Stimulated activated CD4-positive, alpha-beta T cell treated with anti-CD3 and anti-CD28 coated beads, Interleukin-2, amount 100 ng/mL, for 24 hours (primary cell): ENCODE results near the gene C11orf21.
"Not testable (repeated sequence)": the region's sequence is repeated elsewhere in the genome, so short reads cannot be mapped to it uniquely, and the experiment has no call there.

Source experiments
- DNase-seq, 2 donors: peaks; one replicate each; pipeline ENCODE4 v3.0.0-alpha.2; 2020

The C11orf21 gene

DNA sequence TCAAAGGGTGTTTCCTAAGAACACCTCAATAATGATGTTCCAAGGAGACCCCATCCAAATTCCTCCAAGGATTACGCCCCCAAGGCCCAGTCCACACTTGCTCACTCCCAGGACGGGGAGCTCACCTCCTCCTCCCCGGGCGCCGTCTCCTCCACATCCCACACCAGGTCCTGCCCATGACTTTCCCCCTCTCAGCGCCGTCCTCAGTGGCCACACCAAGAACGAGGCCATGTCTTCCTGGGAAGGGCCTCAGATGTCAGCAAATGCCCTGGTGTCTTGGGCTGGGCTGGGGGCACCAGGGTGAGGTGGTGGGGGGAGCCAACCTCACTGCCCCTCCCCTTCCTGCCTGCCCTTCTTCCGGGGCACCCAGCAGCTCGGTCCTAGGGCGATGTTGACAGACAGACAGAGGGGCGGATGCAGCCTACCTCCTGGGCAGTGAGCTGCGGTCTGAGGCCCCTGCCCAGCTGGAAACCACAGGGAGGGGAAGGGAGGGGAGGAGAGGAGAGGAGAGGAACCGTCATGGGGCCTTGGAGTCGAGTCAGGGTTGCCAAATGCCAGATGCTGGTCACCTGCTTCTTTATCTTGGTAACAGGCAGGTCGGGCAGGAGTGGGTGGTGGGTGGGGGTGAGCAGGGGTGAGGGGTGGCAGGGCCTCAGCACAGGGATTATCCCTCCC is at the start of gene C11orf21, which contains the start of gene TSPAN32:
Gene C11orf21 (minus strand): TSS at position 288 of the 675 bp plus-strand sequence. CDS start 110 bp downstream, at position 178.
Gene TSPAN32 (plus strand): TSS at position 383 of the 675 bp plus-strand sequence. CDS start 137 bp downstream, at position 520.
- peak; percentile 61 to 66 for DNase-seq

DNA sequence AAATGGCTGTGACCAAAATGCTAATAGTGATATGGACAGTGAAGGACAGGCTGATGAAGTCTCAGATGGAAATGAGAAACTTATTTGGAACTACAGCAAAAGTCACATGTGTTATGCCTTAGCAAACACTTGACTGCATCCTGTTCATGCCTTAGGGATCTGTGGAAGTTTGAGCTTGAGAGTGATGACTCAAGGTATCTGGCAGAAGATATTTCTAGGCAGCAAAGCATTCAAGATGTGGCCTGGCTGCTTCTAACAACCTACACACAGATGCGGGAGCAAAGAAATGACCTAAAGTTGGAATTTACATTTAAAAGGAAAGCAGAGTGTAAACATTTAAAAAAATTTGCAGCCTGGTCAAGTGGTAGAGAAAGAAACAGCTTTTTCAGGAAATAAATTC is 47.3 kb upstream of the C11orf21 start:
- DNase-seq, result no peak

DNA sequence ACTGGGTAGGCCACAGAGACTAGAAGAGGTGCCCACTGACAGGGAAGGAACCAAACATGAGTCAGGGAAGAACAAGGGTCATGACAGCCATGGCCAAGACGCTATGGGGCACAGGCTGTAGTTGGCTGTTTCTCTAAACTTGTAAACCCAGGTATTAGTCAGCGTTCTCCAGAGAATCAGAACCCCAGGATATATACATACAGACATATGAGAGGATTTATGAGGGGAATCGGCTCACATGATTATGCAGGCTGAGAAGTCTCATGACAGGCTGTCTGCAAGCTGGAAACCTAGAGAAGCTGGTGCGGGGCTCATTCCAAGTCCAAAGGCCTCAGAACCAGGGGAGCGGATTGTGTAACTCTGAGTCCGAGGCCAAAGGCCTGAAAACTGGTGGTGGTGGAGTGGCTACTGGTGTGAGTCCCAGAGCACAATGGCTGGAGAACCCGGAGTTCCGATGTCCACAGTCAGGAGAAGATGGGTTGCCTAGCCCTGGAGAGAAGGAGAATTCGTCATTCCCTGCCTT is 45.7 kb upstream of the C11orf21 start:
- no peak for DNase-seq

DNA sequence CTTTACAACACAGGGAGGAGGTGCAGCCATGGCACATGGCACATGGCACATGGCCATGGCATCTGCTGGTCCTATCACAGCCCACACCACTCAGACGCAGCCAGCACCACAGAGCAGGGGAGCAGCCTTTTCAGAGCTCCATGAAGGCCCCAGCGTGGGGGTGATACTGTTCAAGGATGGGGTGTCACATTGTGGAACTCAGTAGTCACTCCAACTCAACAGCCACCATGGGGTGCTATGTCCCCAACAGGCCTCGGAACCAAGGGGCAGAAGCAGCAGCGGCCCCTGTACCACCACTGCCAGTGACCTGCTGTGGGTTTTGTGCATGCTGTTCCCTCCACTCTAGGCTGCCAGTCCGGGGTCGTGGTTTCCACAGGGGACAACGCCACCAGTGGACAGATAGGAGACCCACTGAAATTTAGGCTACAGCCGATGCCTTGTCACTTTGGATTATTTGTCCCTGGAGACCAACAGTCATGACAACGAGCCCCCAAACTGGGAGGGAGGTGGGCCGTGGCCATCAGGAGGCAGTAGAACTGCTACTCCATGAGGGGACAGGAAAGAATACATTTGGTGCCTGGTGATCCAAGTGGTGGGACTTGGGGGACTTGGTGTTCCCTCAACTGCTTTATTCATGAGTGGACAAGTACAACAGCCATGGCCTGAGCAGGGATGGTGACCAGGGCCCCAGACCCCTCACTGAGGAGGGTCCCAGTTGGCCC is 45.0 kb upstream of the C11orf21 start:
- no peak for DNase-seq

DNA sequence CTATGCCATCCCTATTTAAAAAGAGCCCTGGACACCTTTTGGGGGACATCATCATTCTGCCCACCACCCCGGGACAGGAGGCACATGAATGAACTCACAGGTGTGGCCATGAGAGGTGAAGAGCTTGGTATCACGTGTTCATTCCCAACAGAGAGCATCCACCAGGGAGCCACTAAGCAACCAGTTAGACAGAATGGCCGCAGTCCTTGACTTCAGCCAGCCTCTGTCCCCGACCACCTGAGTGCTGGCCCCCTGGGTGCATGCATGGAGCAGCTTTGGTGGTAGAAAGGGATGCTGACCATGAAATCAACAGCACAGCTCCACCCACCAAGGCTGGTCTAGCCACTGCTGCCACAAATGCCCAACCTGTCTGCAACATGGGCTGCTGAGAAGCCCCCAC is 44.3 kb upstream of the C11orf21 start:
- no peak for DNase-seq

DNA sequence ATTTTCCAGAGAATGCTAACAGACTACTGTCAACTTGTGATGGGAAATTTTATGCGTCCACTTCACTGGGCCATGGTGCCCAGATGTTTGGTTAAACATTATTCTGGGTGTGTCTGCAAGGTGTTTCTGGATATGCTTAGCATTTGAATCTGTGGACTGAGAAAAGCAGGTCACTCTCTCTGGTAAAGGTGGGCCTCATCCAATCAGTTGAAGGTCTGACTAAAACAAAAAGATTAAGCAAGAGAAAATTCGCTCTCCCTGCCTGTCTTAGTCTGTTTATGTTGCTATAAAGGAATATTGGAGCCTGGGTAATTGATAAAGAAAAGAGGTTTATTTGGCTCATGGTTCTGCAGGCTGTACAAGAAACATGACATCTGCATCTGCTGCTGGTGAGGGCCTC is 43.3 kb upstream of the C11orf21 start:
- DNase-seq, result no peak

DNA sequence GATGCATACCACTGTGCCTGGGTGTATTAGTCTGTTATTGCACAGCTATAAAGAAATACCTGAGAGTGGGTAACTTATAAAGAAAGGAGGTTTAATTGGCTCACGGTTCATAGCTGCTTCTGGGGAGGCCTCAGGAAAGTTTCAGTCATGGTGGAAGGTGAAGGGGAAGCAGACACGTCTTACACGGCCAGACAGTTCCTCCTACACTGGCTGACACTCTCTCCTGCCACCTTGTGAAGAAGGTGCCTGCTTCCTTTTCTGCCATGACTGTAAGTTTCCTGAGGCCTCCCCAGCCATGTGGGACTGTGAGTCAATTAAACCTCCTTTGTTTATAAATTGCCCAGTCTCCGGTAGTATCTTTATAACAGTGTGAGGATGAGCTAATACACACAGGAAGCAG is 41.8 kb upstream of the C11orf21 start:
- no peak for DNase-seq

DNA sequence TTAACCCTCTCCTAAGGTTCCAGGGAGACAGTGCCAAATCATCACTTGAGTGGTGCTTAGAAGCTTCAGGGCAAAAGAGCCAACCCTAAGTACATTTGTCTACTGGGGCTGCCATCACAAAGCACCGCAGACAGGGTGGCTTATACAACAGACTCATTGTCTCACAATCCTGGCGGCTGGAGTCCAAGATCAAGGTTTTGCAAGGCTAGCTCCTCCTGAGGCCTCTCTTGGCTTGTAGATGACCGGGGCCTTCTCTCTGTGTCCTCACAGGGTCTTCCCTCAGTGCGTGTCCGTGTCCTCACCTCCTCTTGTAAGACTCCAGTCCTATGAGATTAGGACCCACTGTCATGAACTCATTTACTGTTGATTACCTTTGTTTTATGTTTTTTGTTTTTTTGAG is 41.3 kb upstream of the C11orf21 start:
- no peak for DNase-seq

DNA sequence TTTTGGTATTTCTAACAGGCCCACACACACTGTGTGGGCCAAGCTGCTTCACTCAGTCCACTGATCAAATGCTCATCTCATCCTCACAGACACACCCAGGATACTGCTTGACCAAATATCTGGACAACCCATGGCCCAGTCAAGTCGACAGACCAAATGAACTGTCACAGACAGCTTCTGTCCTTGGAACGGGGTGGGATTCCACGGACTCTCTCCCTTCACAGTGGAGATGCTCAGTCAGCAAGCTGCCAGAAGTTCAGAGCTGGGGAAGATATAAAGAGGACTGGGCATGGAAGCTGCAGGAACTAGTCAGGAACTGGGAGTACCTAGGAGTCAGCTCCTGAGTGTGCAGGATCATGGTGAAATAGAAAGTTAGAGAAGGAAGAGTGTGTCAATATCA is 40.8 kb upstream of the C11orf21 start:
- DNase-seq, result no peak

DNA sequence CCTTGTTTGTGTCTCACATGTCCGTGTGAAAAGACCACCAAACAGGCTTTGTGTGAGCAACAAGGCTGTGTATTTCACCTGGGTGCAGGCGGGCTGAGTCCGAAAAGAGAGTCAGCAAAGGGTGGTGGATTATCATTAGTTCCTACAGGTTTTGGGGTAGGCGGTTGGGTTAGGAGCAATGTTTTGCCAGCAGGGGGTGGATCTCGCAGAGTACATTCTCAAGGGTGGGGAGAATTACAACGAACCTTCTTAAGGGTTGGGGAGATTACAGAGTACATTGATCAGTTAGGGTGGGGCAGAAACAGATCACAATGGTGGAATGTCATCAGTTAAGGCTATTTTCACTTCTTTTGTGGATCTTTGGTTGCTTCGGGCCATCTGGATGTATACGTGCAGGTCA is 37.0 kb upstream of the C11orf21 start:
- DNase-seq, result not testable (repeated sequence)

DNA sequence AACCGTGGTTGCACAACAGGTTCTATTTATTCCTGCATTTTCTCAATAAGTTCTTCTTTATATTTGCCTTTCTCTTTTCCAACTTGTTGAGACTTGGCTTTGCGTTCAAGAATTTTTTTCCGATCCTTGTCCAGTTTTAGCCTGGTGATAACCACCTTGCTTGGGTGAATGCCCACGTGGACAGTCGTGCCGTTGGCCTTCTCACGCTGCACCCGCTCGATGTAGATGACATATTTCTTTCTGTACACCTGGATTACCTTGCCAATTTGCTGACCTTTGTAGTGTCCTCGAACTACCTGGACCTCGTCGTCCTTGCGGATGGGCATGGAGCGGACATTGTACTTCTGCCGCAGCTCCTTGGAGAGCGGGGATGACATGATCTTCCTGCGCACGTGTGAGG is 33.6 kb upstream of the C11orf21 start:
- not testable (repeated sequence) for DNase-seq

DNA sequence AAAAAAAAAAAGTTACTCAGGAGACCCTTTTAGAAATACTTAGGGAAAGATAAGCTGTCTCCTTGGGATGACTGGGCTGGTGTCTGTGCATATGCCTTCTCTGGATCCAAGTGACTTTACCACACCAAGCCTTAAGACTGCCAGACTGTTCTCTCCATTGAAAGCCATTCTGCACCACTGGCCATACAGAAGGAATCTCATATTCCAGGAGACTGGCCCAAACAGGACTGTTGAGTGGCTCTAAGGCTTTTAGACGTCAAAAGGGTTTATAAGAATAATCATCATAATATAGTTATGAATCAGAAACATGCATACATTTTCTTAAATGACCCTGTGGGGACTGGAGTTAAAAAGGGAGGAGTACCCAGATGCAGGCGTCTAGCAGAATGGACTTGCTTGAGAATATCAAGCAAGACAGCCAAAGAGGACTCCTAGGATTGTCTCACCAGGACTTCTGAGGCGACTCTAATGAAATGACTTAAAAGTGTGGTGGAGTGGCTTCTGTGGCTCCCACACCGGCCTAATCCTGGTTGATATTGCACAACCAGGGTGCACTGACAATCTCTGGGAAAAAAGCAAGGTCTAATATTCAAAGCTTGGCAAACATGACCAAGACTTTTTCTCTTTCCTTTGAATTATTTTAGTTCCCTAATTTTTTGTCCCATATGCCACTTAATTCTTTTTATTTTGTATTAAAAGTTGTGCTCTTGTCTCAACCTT is 31.9 kb upstream of the C11orf21 start:
- not testable (repeated sequence) for DNase-seq

DNA sequence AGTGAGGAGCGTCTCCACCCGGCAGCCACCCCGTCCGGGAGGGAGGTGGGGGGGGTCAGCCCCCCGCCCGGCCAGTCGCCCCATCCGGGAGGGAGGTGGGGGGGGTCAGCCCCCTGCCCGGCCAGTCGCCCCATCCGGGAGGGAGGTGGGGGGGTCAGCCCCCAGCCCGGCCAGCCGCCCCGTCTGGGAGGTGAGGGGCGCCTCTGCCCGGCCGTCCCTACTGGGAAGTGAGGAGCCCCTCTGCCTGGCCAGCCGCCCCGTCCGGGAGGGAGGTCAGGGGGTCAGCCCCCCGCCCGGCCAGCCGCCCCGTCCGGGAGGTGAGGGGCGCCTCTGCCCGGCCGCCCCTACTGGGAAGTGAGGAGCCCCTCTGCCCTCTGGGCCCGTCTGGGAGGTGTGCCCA is 30.9 kb upstream of the C11orf21 start:
- DNase-seq, result not testable (repeated sequence)

DNA sequence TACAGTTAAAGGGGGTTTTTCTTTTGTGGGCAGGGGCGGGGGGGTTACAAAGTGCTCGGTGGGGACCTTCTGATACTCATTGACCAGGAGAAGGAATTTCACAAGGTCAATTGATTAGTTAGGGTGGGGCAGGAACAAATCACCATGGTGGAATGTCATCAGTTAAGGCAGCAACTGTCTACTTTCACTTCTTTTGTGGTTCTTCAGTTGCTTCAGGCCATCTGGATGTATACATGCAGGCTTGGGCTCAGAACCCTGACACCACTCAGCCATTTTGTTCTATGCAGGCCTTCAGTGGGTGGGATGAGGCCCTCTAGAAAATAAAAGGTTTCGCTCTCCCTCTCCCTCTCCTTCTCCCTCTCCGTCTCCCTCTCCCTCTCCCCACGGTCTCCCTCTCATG is 29.7 kb upstream of the C11orf21 start:
- DNase-seq, result no peak

DNA sequence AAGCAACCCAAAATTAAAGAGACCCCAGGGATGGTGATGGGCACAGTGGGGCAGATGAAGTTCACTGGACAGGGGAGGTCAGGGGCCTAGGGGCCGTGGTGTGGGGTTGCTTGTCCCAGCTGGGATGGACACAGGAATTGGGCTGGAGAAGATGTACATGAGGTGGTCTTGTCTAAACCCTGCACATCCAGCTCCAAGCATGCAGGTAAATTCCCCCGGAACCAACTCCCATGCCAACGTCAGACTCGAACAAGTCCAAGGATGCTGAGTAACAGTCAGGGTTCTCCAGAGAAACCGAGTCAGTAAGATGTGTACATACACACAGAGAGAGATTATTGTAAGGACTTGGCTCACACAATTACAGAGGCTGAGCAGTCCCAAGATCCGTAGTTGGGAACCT is 29.0 kb upstream of the C11orf21 start:
- DNase-seq, result no peak

DNA sequence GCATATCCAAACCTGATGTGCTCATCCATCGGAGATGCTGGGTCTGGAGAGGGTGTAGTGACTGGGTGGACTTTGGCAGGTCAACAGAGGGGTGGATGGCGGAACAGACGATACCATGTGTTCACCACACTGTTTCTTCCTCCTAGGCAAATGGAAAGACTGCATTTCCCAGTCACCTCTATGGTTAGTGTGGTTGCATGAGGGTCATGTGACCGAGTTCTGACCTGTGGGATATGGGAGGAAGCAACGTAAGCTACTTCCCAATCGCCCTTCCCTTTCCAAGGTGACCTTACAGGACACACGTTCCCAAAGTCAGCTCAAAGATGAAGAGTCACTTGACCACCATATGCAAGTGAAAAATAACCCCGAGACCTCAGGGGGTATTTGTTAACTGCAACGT is 27.8 kb upstream of the C11orf21 start:
- no peak for DNase-seq

DNA sequence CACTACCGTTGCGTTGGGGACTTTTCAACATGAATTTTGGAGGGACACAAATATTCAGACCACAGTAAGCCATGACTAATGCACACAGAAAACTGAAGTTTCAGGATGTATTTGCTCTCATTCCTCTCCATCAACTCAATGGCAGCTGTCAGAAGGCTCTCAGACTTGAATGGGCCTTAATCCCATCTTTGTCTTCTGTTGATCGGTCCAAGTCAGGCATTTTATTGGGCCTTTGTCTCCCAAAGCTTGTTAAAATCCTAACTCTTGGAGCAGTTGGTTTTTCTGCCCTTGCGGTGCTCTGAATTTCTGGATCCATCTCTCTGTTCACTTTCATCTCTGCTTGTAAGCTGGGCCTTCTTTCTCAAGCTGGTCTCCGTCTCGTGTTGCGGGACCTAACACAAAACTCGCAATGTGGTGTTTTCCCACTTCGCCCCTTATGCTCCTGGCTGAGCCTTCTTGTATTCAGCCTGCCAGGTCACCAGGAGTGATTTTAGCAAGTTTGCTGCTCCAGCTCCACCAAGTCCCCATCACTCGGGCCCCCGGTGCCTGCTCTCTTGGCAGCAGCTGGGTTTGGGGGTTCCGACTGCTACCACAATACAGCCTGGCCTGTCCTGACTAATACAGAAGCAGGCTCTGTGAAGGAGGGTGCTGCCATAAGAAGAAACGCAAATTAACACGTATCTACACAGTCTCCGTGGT is 27.1 kb upstream of the C11orf21 start:
- no peak for DNase-seq

DNA sequence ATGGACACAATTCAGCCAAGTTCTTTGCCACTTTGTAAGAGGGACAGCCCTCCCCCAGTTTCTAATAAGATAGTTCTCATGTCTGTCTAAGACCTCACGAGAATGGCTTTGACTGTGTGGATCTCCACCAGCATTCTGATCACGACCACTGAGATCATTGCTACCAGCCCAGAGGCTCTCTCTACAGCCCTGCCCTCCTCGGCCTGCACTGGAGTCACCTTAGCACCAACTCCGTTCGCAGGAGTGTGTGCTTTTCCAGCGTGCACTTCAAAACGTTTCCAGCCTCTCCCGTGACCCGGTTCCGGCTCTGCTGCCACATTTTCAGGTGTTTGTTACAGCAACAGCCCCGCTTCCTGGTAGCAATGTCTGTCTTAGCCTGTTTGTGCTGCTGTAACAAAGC is 26.3 kb upstream of the C11orf21 start:
- no peak for DNase-seq

DNA sequence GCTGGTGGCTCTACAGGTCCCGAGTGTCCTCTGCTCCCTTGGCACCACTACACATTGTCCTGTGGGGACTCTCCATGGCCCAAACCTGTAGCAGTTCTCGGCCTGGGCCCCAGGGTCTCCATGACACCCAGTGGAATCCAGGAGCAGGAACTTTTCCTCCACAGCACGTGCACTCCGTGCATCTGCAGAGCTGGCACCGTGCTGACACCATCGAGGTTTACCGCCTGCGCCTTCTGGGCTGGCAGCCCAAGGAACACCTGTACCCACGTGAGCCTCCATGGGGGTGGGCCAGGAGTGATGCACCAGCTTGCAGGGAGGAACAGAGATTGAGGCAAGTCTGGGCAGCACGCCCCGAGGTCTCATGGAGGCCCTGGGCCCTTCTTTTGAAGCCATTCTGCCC is 25.3 kb upstream of the C11orf21 start:
- DNase-seq, result no peak

DNA sequence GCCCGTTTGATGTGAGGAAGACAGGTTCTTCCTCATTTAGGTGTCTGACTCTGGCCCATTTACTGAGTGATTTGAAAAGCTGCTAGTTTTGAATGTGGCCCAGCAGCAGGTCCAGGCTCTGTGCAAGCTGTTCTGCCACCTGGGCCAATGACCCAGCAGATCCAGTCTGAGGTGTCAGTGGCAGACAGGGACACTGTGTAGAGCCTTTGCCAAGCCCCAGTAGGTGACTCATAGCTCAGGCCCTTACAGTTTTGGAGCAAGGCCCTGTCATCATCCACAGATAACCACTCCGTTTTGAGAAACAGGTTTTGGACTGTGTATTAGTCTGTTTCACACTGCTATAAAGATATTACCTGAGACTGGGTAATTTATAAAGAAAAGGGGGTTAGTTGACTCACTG is 24.0 kb upstream of the C11orf21 start:
- no peak for DNase-seq

DNA sequence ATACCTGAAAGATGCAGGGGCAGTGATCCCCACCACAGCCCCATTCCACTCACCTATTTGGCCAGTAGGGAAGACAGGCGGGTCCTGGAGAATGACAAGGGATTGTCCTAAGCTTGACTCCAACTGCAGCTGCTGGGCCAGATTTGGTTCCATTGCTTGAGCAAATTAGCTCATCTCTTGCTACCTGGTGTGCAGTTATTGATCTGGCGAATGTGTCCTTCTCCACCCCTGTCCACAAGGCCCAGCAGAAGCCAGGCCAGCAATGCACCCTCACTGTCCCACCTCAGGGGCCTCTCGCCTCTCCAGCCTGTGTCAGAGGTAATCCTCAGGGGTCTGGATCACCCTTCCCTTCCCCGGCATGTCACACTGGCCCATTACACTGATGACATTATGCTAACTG is 23.4 kb upstream of the C11orf21 start:
- no peak for DNase-seq

DNA sequence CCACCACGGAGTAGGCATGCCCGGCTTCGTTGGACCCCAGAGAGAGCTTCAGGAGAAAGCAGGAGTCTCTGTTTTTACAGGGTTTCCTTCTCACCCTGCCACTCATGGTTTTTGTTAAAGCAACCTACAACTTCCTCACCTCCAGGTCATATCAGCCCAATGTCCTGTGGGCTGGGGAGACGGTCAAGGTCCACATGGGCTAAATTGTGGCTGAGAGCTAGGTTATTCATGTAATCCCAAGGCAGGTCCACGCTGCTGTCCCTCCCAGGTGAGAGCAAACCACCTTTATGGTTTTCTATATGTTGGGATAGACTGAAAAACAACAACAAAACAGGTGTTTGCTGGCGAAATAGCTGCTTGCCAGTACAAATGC is 19.6 kb upstream of the C11orf21 start:
- no peak for DNase-seq
